HG03439 (cell line): ENCODE results near the gene HAUS8.
"Not testable (repeated sequence)": the region's sequence is repeated elsewhere in the genome, so short reads cannot be mapped to it uniquely, and the experiment has no call there.

Experiments
- ATAC-seq: cut with Tn5 transposase; IDR thresholded peaks from one replicate; pipeline ENCODE4 v1.9.1; 2021; ENCODE audit warnings: mild to moderate bottlenecking, moderate library complexity; ENCODE audit not compliant: unreplicated experiment

Gene HAUS8

GRCh38 chr19:17103177-17103576 lies 27.9 kb upstream of the HAUS8 start:
- ATAC-seq = no peak

- no peak for ATAC-seq
These were observed 26.7 kb upstream of the HAUS8 start for GRCh38 chr19:17101686-17102628.

GRCh38 chr19:17098326-17098725 lies 23.1 kb upstream of the HAUS8 start:
- no peak for ATAC-seq

- ATAC-seq = no peak
These were observed 22.4 kb upstream of the HAUS8 start for GRCh38 chr19:17097593-17098126.

- no peak for ATAC-seq
These were observed 20.1 kb upstream of the HAUS8 start for GRCh38 chr19:17095141-17095919.

- not testable (repeated sequence) for ATAC-seq
These were observed 19.4 kb upstream of the HAUS8 start for GRCh38 chr19:17094694-17095093.

GRCh38 chr19:17092696-17093095 lies 17.4 kb upstream of the HAUS8 start:
- no peak for ATAC-seq

- ATAC-seq = no peak
These were observed 16.6 kb upstream of the HAUS8 start for GRCh38 chr19:17091758-17092333.

GRCh38 chr19:17090583-17090982 lies 15.3 kb upstream of the HAUS8 start:
- ATAC-seq = no peak

- no peak for ATAC-seq
These were observed 13.3 kb upstream of the HAUS8 start for GRCh38 chr19:17088552-17088951.

- no peak for ATAC-seq
These were observed 11.6 kb upstream of the HAUS8 start for GRCh38 chr19:17086834-17087233.

- no peak for ATAC-seq
These were observed 10.9 kb upstream of the HAUS8 start for GRCh38 chr19:17086120-17086519.

GRCh38 chr19:17081672-17082630 lies 6.7 kb upstream of the HAUS8 start:
- ATAC-seq = no peak

GRCh38 chr19:17080440-17080801 lies 5.2 kb upstream of the HAUS8 start:
- ATAC-seq = no peak

- peak; percentile 29 for ATAC-seq
These were observed 4.6 kb upstream of the HAUS8 start for GRCh38 chr19:17079710-17080439.

- no peak for ATAC-seq
These were observed 3.9 kb upstream of the HAUS8 start for GRCh38 chr19:17078920-17079709.

- no peak for ATAC-seq
These were observed 3.0 kb upstream of the HAUS8 start for GRCh38 chr19:17078036-17078919.
